Testis (tissue), 3 donors: ENCODE measurements around the gene IPP. TPM values are rescaled to one million over a fixed set of nuclear protein-coding genes. Genes with fewer than 3 reads are reported as not detected.

ENCODE experiments used
- DNase-seq: peaks from one replicate; pipeline ENCODE4 v3.0.0-alpha.2; 2019
- H3K27ac ChIP-seq, 2 donors: fragments of 200-600 bp; sonication (generic); one replicate each; pipeline ENCODE4 v1.5.1; 2019
- H3K27me3 ChIP-seq: fragments of 200-600 bp; sonication (generic); one replicate; pipeline ENCODE4 v1.5.1; 2019
- H3K36me3 ChIP-seq: fragments of 200-600 bp; sonication (generic); one replicate; pipeline ENCODE4 v1.5.1; 2017; ENCODE audit warnings: low read depth; ENCODE audit errors: missing control alignments
- H3K4me1 ChIP-seq: fragments of 200-600 bp; sonication (generic); one replicate; pipeline ENCODE4 v1.5.1; 2019
- H3K4me3 ChIP-seq, 2 donors: fragments of 200-600 bp; sonication (generic); one replicate each; pipeline ENCODE4 v1.5.1; 2017 to 2019
- H3K9me3 ChIP-seq: fragments of 200-600 bp; sonication (generic); one replicate; pipeline ENCODE4 v1.5.1; 2017
- CTCF ChIP-seq, 3 experiments: fragments of 450-650 bp in 2 of 3; fragments of 200-600 bp in 1 of 3; sonication (generic) in 1 of 3; IDR thresholded peaks; one replicate each; pipeline ENCODE4 v1.5.1; 2016 to 2019; ENCODE audit warnings: antibody characterized with exemption in 3 of 3, mild to moderate bottlenecking in 2 of 3, moderate library complexity in 1 of 3
- POLR2A ChIP-seq: fragments of 450-650 bp; IDR thresholded peaks from one replicate; pipeline ENCODE4 v1.6.1; 2017; ENCODE audit warnings: antibody characterized with exemption, mild to moderate bottlenecking, moderate library complexity
- WGBS, 2 donors: methylation state at CpG; one replicate each; pipeline ENCODE4 v1.1.5; 2018; 5-methylcytosine and 5-hydroxymethylcytosine counted together
- intact Hi-C: fragments of 100-400 bp; cut with DNase I; formaldehyde crosslinking; loops from one replicate; pipeline ENCODE4 v1.15.1; 2023; ENCODE audit warnings: low total_unique reads
- polyA plus RNA-seq: library from polyadenylated mRNA; stranded (reverse); fragments of 350-450 nt; fragmentation: Illumina TruSeq; extraction: RNeasy Lipid Tissue Mini Kit (QIAGEN cat#74804); gene quantifications from one replicate; pipeline ENCODE4 v1.2.3, GENCODE V29; 2014; ENCODE audit warnings: low read depth, low replicate concordance; ENCODE audit not compliant: insufficient read depth
- total RNA-seq, 2 donors: library from RNA; depleted of rRNA; stranded (reverse); fragments of >200 nt; gene quantifications; one replicate each; pipeline ENCODE4 v1.2.3, GENCODE V29; 2016

Gene IPP
- total and polyA plus RNA-seq, 3 donors from 2014 or later, result 12.5 to 26.3 (median 20.5) TPM

GRCh38 chr1:45667321-45668111, 82.9 kb downstream of the IPP start:
- no peak overlapping the region for H3K4me3 ChIP-seq
- no peaks in the 10 kb centered on the region for H3K27me3 ChIP-seq
- WGBS, 2 donors, result 74 to 76% methylated on average over 8 of the region's 8 CpGs
- peaks cover 7% of the 10 kb centered on the region for H3K4me1 ChIP-seq
- no peak for DNase-seq
- H3K36me3 ChIP-seq, result no peaks in the 10 kb centered on the region
- intact Hi-C loops, result no loop called here
- TF ChIP-seq CTCF (IDR thresholded peaks at IDR 0.05), result no peak
- TF ChIP-seq POLR2A, result no peak
- no peak overlapping the region for H3K27ac ChIP-seq
- H3K9me3 ChIP-seq, result no peaks in the 10 kb centered on the region

GRCh38 chr1:45666836-45667235, 83.6 kb downstream of the IPP start:
- Histone ChIP-seq H3K4me1 (peaks cover 7% of the 10 kb centered on the region), H3K4me3 (no peak overlapping the region), H3K27ac (no peak overlapping the region), H3K36me3 (no peaks in the 10 kb centered on the region), H3K27me3 (no peaks in the 10 kb centered on the region), H3K9me3 (no peaks in the 10 kb centered on the region)
- 85 to 88% methylated on average over 2 of the region's 2 CpGs for WGBS, 2 donors
- no peak for DNase-seq
- intact Hi-C loops, result no loop called here
- no peak for TF ChIP-seq CTCF (IDR thresholded peaks at IDR 0.05)
- no peak for TF ChIP-seq POLR2A

- WGBS, 2 donors, result 57 to 64% methylated on average over 2 of the region's 2 CpGs
- no peaks in the 10 kb centered on the region for H3K36me3 ChIP-seq
- TF ChIP-seq CTCF (IDR thresholded peaks at IDR 0.05), result no peak
- no peak for TF ChIP-seq POLR2A
Observed at GRCh38 chr1:45660336-45660735, 90.1 kb downstream of the IPP start.

GRCh38 chr1:45659222-45659621, 91.2 kb downstream of the IPP start:
- Histone ChIP-seq H3K4me1 (no peaks in the 10 kb centered on the region), H3K27me3 (no peaks in the 10 kb centered on the region), H3K27ac (no peak overlapping the region), H3K9me3 (no peaks in the 10 kb centered on the region), H3K4me3 (no peak overlapping the region), H3K36me3 (no peaks in the 10 kb centered on the region)
- 96 to 100% methylated on average over 2 of the region's 2 CpGs for WGBS, 2 donors
- intact Hi-C loops, result no loop called here
- no peak for TF ChIP-seq CTCF (IDR thresholded peaks at IDR 0.05)
- TF ChIP-seq POLR2A, result no peak
- DNase-seq, result no peak

More at GRCh38 chr1:45660336-45660735, 90.1 kb downstream of the IPP start:
- Histone ChIP-seq H3K4me1 (no peaks in the 10 kb centered on the region), H3K9me3 (no peaks in the 10 kb centered on the region), H3K4me3 (no peak overlapping the region), H3K27me3 (no peaks in the 10 kb centered on the region), H3K27ac (no peak overlapping the region)
- no peak for DNase-seq
- intact Hi-C loops, result no loop called here

GRCh38 chr1:45658171-45658570, 92.3 kb downstream of the IPP start:
- DNase-seq, result no peak
- H3K4me1 ChIP-seq, result no peaks in the 10 kb centered on the region
- TF ChIP-seq POLR2A (no peak), CTCF (IDR thresholded peaks at IDR 0.05) (no peak)
- no peaks in the 10 kb centered on the region for H3K27me3 ChIP-seq
- no peak overlapping the region for H3K4me3 ChIP-seq
- no peaks in the 10 kb centered on the region for H3K36me3 ChIP-seq
- 79 to 80% methylated on average over 2 of the region's 2 CpGs for WGBS, 2 donors
- no peaks in the 10 kb centered on the region for H3K9me3 ChIP-seq
- H3K27ac ChIP-seq, result no peak overlapping the region
- intact Hi-C loops, result no loop called here
